Pancreas (tissue), 10 donors: ENCODE measurements around the gene CREB3L4. TPM values are rescaled to one million over a fixed set of nuclear protein-coding genes. Genes with fewer than 3 reads are reported as not detected.
A peak's percentile ranks its signal among the peaks of the same experiment; 100 is the strongest.

Source experiments
- ATAC-seq, 4 donors: fragments of 200-7000 bp; cut with Tn5 transposase; one replicate each; pipeline versions ENCODE4 v1.8.0 to v1.9.1; 2020; ENCODE audit warnings: mild to moderate bottlenecking in 4 of 4, moderate library complexity in 4 of 4
- DNase-seq, 6 donors: peaks; one replicate each; pipeline ENCODE4 v3.0.0-alpha.2; 2020
- FAIRE-seq: peaks from 2 replicates; lab custom pipeline; 2012; peaks lifted over from hg19 to GRCh38; lab: Jason Lieb, UNC
- H3K27ac ChIP-seq, 4 donors: fragments of 200-600 bp; sonication (generic); 1 replicate in 3 of 4; 2 replicates in 1 of 4; pipeline versions ENCODE4 v1.5.0 to v1.8.0; 2020
- H3K27me3 ChIP-seq, 4 donors: fragments of 200-600 bp; one replicate each; pipeline ENCODE4 v1.8.0; 2021
- H3K36me3 ChIP-seq, 3 donors: fragments of 200-600 bp; sonication (generic) in 1 of 3; one replicate each; pipeline versions ENCODE4 v1.5.0 to v1.8.0; 2020 to 2021
- H3K4me1 ChIP-seq, 3 donors: fragments of 200-600 bp; one replicate each; pipeline ENCODE4 v1.8.0; 2021
- H3K4me3 ChIP-seq, 4 donors: fragments of 200-600 bp; sonication (generic) in 2 of 4; one replicate each; pipeline versions ENCODE4 v1.5.0 to v1.8.0; 2020 to 2021
- H3K9me3 ChIP-seq, 4 donors: fragments of 200-600 bp; one replicate each; pipeline ENCODE4 v1.8.0; 2021
- WGBS, 2 donors: extraction: QIAGEN DNeasy Blood & Tissue Kit; methylation state at CpG; one replicate each; pipeline ENCODE4 v1.1.7; 2013; 5-methylcytosine and 5-hydroxymethylcytosine counted together
- intact Hi-C, 3 donors: fragments of 100-400 bp; cut with DNase I; formaldehyde crosslinking; loops; one replicate each; pipeline versions ENCODE4 v1.11.1 to v1.14.2; 2022
- polyA plus RNA-seq, 2 donors: library from polyadenylated mRNA; stranded (reverse); fragments of 200-250 nt; gene quantifications; one replicate each; pipeline ENCODE4 v1.2.3, GENCODE V29; 2013
- total RNA-seq, 6 donors: library from RNA; stranded (reverse); fragmentation: NEBNext Ultra II Directional in 4 of 6; extraction: Animal tissue kit (Norgen Biotek cat#: 25700) in 4 of 6; gene quantifications; one replicate each; pipeline versions ENCODE4 v1.2.1 to v1.2.4, GENCODE V29; 2021 to 2023
- TF ChIP-seq, protein P1 (sequence below), 4 donors: fragments of 200-600 bp; sonication (generic) in 3 of 4; IDR thresholded peaks; one replicate each; pipeline versions ENCODE4 v1.5.0 to v1.8.0; 2021; ENCODE audit warnings: antibody characterized with exemption in 4 of 4
- donor health status: healthy with polysubstance abuse.
- donor health status: DM: no; HTN: no; CAD: no; lungs with moderate emphysema.
- donor health status: DM: no; HTN: no; CAD: no.
- donor health status: control.
- donor health status: control.
- donor health status: Bipolar disorder and iron deficiency.
- donor health status: DM: yes; HTN: yes; CAD: no.
- donor health status: DM: no; HTN: no; CAD: no.
- donor health status: DM: no; HTN: no; CAD: no.
- donor health status: DM: yes; HTN: yes; CAD: no.

CREB3L4 gene
- total and polyA plus RNA-seq, 8 donors, result 6.5 to 19.6 (median 9.6) TPM

DNA sequence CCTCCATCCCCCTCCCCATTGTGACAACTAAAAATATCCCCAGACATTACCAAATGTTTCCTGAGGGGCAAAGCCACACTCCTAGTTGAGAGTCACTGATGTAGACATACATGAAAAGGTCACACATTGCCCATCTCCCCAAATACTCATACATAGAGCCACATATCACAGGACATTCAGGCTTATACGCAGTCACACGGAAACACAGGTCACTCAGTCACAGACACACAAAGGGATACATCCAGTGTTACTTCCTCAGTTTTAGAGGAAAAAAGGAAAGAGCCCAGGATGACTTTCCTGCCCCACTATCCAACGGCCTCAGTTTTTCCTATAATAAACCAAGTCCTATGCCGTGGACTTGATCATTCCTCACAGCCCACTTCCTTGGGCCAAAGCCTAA, 6.3 kb upstream of the CREB3L4 start:
- 82 to 84% methylated on average over 4 of the region's 4 CpGs for WGBS, 2 donors
- intact Hi-C loops, result no loop called here
- DNase-seq, result no peak
- Histone ChIP-seq H3K4me1 (peaks cover 10 to 39% (median 11%) of the 10 kb centered on the region in 3 donors), H3K36me3 (peaks cover 0 to 7% (median 0%) of the 10 kb centered on the region in 3 donors), H3K27ac (peak overlapping the region in 2 of 4 donors; percentile 95 to 97), H3K27me3 (no peaks in the 10 kb centered on the region), H3K4me3 (peak overlapping the region in 1 of 4 donors; percentile 76), H3K9me3 (no peaks in the 10 kb centered on the region)
- TF ChIP-seq, protein P1, sequence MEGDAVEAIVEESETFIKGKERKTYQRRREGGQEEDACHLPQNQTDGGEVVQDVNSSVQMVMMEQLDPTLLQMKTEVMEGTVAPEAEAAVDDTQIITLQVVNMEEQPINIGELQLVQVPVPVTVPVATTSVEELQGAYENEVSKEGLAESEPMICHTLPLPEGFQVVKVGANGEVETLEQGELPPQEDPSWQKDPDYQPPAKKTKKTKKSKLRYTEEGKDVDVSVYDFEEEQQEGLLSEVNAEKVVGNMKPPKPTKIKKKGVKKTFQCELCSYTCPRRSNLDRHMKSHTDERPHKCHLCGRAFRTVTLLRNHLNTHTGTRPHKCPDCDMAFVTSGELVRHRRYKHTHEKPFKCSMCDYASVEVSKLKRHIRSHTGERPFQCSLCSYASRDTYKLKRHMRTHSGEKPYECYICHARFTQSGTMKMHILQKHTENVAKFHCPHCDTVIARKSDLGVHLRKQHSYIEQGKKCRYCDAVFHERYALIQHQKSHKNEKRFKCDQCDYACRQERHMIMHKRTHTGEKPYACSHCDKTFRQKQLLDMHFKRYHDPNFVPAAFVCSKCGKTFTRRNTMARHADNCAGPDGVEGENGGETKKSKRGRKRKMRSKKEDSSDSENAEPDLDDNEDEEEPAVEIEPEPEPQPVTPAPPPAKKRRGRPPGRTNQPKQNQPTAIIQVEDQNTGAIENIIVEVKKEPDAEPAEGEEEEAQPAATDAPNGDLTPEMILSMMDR (IDR thresholded peaks at IDR 0.05), result no peak
- FAIRE-seq, result no peak
- ATAC-seq, result no peak

GRCh38 chr1:153962088-153963029, 5.3 kb upstream of the CREB3L4 start:
- intact Hi-C loops, result no loop called here
- FAIRE-seq, result no peak
- Histone ChIP-seq H3K36me3 (peaks cover 0 to 7% (median 0%) of the 10 kb centered on the region in 3 donors), H3K4me3 (peak overlapping the region; percentile 76 to 88 (median 82)), H3K27me3 (no peaks in the 10 kb centered on the region), H3K9me3 (no peaks in the 10 kb centered on the region), H3K4me1 (peaks cover 8 to 32% (median 10%) of the 10 kb centered on the region in 3 donors), H3K27ac (peak overlapping the region; percentile 83 to 97 (median 90))
- peak in 2 of 6 donors; percentile 34 to 67 for DNase-seq
- peak in 2 of 4 donors; percentile 10 to 14 for ATAC-seq
- TF ChIP-seq, protein P1 (IDR thresholded peaks at IDR 0.05), result no peak
- 35 to 39% methylated on average over 16 of the region's 16 CpGs for WGBS, 2 donors

- no peak for FAIRE-seq
- ATAC-seq, result peak; percentile 75 to 87 (median 78)
- Histone ChIP-seq H3K4me1 (peaks cover 7 to 31% (median 10%) of the 10 kb centered on the region in 3 donors), H3K27ac (peak within 1 kb of the TSS; percentile 83 to 97 (median 90)), H3K36me3 (peaks cover 0 to 7% (median 0%) of the 10 kb centered on the region in 3 donors), H3K27me3 (no peaks in the 10 kb centered on the region), H3K9me3 (no peaks in the 10 kb centered on the region), H3K4me3 (peak within 1 kb of the TSS; percentile 76 to 88 (median 82))
- intact Hi-C loops, result no loop called here
- TF ChIP-seq, protein P1 (IDR thresholded peaks at IDR 0.05), result no peak
- DNase-seq, result peak; percentile 98 to 100 (median 99)
- WGBS, 2 donors, result 0 to 1% methylated on average over 49 to 54 of the region's 54 CpGs
Measured at GRCh38 chr1:153963030-153963849, 4.5 kb upstream of the CREB3L4 start, which contains the start of gene SLC39A1. Gene SLC39A1, minus strand, starts transcription at chr1:153963537. Its CDS starts 822 bp downstream, at chr1:153962715.

GRCh38 chr1:153963850-153964331, 3.8 kb upstream of the CREB3L4 start:
- no peaks in the 10 kb centered on the region for H3K9me3 ChIP-seq
- peaks cover 0 to 7% (median 0%) of the 10 kb centered on the region in 3 donors for H3K36me3 ChIP-seq
- intact Hi-C loops, result no loop called here
- ATAC-seq (peak in 2 of 4 donors; percentile 1 to 2), DNase-seq (peak in 5 of 6 donors; percentile 42 to 75 (median 54)), FAIRE-seq (no peak)
- peak overlapping the region; percentile 83 to 97 (median 90) for H3K27ac ChIP-seq
- H3K4me1 ChIP-seq, result peaks cover 7 to 34% (median 10%) of the 10 kb centered on the region in 3 donors
- 1% methylated on average over 21 to 22 of the region's 22 CpGs for WGBS, 2 donors
- H3K4me3 ChIP-seq, result peak overlapping the region; percentile 76 to 88 (median 82)
- TF ChIP-seq, protein P1 (IDR thresholded peaks at IDR 0.05), result no peak
- no peaks in the 10 kb centered on the region for H3K27me3 ChIP-seq
